ENCODE data around the gene G2E3.

Gene G2E3

DNA sequence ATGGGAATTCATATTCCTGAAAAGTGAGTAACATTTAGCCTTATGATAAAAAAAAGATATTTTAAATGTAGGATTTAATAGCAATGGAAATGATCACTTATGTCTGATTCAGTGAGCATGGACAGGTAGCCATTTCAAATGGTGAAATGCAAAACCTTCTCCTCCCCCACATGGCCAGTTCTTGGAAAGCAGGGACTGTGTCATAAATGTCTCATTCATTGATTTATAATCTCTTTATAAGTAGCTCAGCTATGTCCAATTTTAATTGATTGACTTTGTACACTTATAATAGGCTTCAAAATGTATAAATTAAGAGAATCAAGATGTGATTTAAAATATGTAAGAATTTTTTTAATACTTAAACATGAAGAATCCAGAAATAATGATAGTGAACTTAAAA is 38.5 kb downstream of the G2E3 start:
- no peak for TF ChIP-seq BACH2 (CRISPR knock-in tag; IDR thresholded peaks at IDR 0.05; ENCODE audit: borderline replicate concordance)
- TF ChIP-seq ARNTL (CRISPR knock-in tag; IDR thresholded peaks at IDR 0.05; ENCODE audit: borderline replicate concordance, low read depth), result no peak
- TF ChIP-seq RARB (CRISPR knock-in tag; IDR thresholded peaks at IDR 0.05), result no peak
- TF ChIP-seq, protein P1, sequence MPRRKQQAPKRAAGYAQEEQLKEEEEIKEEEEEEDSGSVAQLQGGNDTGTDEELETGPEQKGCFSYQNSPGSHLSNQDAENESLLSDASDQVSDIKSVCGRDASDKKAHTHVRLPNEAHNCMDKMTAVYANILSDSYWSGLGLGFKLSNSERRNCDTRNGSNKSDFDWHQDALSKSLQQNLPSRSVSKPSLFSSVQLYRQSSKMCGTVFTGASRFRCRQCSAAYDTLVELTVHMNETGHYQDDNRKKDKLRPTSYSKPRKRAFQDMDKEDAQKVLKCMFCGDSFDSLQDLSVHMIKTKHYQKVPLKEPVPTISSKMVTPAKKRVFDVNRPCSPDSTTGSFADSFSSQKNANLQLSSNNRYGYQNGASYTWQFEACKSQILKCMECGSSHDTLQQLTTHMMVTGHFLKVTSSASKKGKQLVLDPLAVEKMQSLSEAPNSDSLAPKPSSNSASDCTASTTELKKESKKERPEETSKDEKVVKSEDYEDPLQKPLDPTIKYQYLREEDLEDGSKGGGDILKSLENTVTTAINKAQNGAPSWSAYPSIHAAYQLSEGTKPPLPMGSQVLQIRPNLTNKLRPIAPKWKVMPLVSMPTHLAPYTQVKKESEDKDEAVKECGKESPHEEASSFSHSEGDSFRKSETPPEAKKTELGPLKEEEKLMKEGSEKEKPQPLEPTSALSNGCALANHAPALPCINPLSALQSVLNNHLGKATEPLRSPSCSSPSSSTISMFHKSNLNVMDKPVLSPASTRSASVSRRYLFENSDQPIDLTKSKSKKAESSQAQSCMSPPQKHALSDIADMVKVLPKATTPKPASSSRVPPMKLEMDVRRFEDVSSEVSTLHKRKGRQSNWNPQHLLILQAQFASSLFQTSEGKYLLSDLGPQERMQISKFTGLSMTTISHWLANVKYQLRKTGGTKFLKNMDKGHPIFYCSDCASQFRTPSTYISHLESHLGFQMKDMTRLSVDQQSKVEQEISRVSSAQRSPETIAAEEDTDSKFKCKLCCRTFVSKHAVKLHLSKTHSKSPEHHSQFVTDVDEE (CRISPR knock-in tag; IDR thresholded peaks at IDR 0.05), result no peak
- TF ChIP-seq, protein P2, sequence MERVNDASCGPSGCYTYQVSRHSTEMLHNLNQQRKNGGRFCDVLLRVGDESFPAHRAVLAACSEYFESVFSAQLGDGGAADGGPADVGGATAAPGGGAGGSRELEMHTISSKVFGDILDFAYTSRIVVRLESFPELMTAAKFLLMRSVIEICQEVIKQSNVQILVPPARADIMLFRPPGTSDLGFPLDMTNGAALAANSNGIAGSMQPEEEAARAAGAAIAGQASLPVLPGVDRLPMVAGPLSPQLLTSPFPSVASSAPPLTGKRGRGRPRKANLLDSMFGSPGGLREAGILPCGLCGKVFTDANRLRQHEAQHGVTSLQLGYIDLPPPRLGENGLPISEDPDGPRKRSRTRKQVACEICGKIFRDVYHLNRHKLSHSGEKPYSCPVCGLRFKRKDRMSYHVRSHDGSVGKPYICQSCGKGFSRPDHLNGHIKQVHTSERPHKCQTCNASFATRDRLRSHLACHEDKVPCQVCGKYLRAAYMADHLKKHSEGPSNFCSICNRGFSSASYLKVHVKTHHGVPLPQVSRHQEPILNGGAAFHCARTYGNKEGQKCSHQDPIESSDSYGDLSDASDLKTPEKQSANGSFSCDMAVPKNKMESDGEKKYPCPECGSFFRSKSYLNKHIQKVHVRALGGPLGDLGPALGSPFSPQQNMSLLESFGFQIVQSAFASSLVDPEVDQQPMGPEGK (CRISPR knock-in tag; IDR thresholded peaks at IDR 0.05; ENCODE audit: borderline replicate concordance), result no peak
- TF ChIP-seq PPARA (CRISPR knock-in tag; IDR thresholded peaks at IDR 0.05; ENCODE audit: borderline replicate concordance), result no peak
- no peak for TF ChIP-seq ZNF8 (CRISPR knock-in tag; IDR thresholded peaks at IDR 0.05)
- TF ChIP-seq, protein P3, sequence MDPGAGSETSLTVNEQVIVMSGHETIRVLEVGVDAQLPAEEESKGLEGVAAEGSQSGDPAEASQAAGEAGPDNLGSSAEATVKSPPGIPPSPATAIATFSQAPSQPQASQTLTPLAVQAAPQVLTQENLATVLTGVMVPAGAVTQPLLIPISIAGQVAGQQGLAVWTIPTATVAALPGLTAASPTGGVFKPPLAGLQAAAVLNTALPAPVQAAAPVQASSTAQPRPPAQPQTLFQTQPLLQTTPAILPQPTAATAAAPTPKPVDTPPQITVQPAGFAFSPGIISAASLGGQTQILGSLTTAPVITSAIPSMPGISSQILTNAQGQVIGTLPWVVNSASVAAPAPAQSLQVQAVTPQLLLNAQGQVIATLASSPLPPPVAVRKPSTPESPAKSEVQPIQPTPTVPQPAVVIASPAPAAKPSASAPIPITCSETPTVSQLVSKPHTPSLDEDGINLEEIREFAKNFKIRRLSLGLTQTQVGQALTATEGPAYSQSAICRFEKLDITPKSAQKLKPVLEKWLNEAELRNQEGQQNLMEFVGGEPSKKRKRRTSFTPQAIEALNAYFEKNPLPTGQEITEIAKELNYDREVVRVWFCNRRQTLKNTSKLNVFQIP (CRISPR knock-in tag; IDR thresholded peaks at IDR 0.05; ENCODE audit: borderline replicate concordance, low read depth), result no peak
- no peak for TF ChIP-seq ESRRG (CRISPR knock-in tag; IDR thresholded peaks at IDR 0.05)
- TF ChIP-seq TOX (CRISPR knock-in tag; IDR thresholded peaks at IDR 0.05; ENCODE audit: borderline replicate concordance), result no peak
- TF ChIP-seq, protein P4, sequence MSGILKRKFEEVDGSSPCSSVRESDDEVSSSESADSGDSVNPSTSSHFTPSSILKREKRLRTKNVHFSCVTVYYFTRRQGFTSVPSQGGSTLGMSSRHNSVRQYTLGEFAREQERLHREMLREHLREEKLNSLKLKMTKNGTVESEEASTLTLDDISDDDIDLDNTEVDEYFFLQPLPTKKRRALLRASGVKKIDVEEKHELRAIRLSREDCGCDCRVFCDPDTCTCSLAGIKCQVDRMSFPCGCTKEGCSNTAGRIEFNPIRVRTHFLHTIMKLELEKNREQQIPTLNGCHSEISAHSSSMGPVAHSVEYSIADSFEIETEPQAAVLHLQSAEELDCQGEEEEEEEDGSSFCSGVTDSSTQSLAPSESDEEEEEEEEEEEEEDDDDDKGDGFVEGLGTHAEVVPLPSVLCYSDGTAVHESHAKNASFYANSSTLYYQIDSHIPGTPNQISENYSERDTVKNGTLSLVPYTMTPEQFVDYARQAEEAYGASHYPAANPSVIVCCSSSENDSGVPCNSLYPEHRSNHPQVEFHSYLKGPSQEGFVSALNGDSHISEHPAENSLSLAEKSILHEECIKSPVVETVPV (CRISPR knock-in tag; IDR thresholded peaks at IDR 0.05), result no peak
- no peak for TF ChIP-seq SNAI2 (CRISPR knock-in tag; IDR thresholded peaks at IDR 0.05)
- TF ChIP-seq, protein P5, sequence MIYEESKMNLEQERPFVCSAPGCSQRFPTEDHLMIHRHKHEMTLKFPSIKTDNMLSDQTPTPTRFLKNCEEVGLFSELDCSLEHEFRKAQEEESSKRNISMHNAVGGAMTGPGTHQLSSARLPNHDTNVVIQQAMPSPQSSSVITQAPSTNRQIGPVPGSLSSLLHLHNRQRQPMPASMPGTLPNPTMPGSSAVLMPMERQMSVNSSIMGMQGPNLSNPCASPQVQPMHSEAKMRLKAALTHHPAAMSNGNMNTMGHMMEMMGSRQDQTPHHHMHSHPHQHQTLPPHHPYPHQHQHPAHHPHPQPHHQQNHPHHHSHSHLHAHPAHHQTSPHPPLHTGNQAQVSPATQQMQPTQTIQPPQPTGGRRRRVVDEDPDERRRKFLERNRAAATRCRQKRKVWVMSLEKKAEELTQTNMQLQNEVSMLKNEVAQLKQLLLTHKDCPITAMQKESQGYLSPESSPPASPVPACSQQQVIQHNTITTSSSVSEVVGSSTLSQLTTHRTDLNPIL (CRISPR knock-in tag; IDR thresholded peaks at IDR 0.05; ENCODE audit: low read depth), result no peak
- TF ChIP-seq TCF4 (CRISPR knock-in tag; IDR thresholded peaks at IDR 0.05; ENCODE audit: borderline replicate concordance), result no peak
- no peak for TF ChIP-seq OSR1 (CRISPR knock-in tag; IDR thresholded peaks at IDR 0.05)
- no peak for ATAC-seq

DNA sequence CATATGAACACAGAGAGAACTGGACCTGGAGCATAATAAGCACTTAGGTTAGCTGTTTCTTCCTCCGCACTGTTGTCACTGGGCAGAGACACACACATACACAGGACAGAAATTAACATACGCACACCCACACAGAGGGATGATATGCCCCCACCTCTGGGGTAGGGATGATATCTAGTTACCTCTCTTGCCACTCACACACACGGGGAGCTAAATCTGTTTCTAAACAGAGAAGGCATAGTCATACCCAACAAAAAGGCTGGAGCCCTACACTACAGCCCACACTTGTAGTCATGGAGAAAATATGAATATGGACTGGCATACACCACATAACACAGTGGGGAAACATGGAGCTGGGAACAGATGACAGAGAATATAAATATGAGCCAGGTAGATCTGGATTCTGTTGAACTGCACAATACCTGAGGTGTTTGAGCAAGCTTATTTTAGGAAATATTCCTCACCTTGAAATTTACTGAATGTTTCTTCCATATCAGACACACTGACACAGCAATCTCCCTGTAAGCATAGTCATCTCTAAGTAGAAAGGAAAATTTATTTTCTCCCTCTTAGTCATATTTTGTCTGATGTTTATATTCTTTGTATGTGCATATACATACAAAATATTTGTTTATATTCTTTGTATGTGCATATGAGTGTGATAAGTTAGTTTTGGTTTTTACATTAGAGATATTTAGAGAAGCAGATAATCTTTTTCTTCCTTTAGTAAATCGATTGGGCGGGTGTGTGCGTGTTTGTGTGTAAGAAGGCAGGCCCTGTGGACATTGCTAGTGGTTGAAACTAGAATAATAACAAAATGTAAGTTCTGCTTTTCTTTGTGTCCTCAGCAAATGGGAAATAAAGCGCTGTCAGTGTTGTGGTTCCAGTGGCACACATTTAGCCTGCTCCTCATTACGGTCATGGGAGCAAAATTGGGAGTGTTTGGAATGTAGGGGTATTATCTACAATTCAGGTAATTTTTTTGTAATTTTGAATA is 42.3 kb downstream of the G2E3 start:
- no peak for ATAC-seq
- TF ChIP-seq ZFP30 (CRISPR knock-in tag; IDR thresholded peaks at IDR 0.05) (no peak), ZFP3 (CRISPR knock-in tag; IDR thresholded peaks at IDR 0.05) (no peak), OSR1 (CRISPR knock-in tag; IDR thresholded peaks at IDR 0.05) (no peak), ZNF8 (CRISPR knock-in tag; IDR thresholded peaks at IDR 0.05) (no peak), RARB (CRISPR knock-in tag; IDR thresholded peaks at IDR 0.05) (no peak), ISL1 (CRISPR knock-in tag; IDR thresholded peaks at IDR 0.05) (no peak), CSDC2 (CRISPR knock-in tag; IDR thresholded peaks at IDR 0.05) (no peak), ESRRG (CRISPR knock-in tag; IDR thresholded peaks at IDR 0.05) (no peak), GLIS3 (CRISPR knock-in tag; IDR thresholded peaks at IDR 0.05) (no peak), SNAI2 (CRISPR knock-in tag; IDR thresholded peaks at IDR 0.05) (no peak), ZNF70 (CRISPR knock-in tag; IDR thresholded peaks at IDR 0.05) (no peak), BACH2 (CRISPR knock-in tag; IDR thresholded peaks at IDR 0.05; ENCODE audit: borderline replicate concordance) (no peak)
- TF ChIP-seq, protein P2 (CRISPR knock-in tag; IDR thresholded peaks at IDR 0.05; ENCODE audit: borderline replicate concordance), result no peak
